GM23338 (cell line): Measurements from ENCODE around the gene CENPO. TPM values are rescaled to one million over a fixed set of nuclear protein-coding genes. Genes with fewer than 3 reads are reported as not detected.

ENCODE experiments used
- ATAC-seq: fragments of 200-7000 bp; cut with Tn5 transposase; 3 replicates; pipeline ENCODE4 v1.9.1; 2020
- DNase-seq: peaks from one replicate; pipeline ENCODE4 v3.0.0-alpha.2; 2015; ENCODE audit warnings: low spot score
- H2AFZ ChIP-seq: fragments of 200-600 bp; sonication (generic); 2 replicates; pipeline ENCODE4 v1.8.0; 2016; ENCODE audit warnings: antibody characterized with exemption, mild to moderate bottlenecking, moderate library complexity
- H3F3A ChIP-seq: fragments of 200-600 bp; sonication (generic); replicated peaks from 2 replicates; pipeline ENCODE4 v1.8.0; 2017; ENCODE audit warnings: antibody characterized with exemption, mixed run types, low read depth
- H3K27ac ChIP-seq: fragments of 200-600 bp; sonication (generic); 2 replicates; pipeline ENCODE4 v1.6.1; 2016; ENCODE audit warnings: low read depth
- H3K27me3 ChIP-seq: fragments of 200-600 bp; sonication (generic); 2 replicates; pipeline ENCODE4 v1.8.0; 2016; ENCODE audit warnings: mild to moderate bottlenecking, mixed run types, moderate library complexity; ENCODE audit not compliant: insufficient read depth
- H3K36me3 ChIP-seq: fragments of 200-600 bp; sonication (generic); 2 replicates; pipeline ENCODE4 v1.8.0; 2016; ENCODE audit warnings: mild to moderate bottlenecking; ENCODE audit not compliant: insufficient read depth
- H3K4me1 ChIP-seq: fragments of 200-600 bp; sonication (generic); 2 replicates; pipeline ENCODE4 v1.8.0; 2016; ENCODE audit warnings: mild to moderate bottlenecking, moderate library complexity; ENCODE audit not compliant: insufficient read depth
- H3K4me2 ChIP-seq: fragments of 200-600 bp; sonication (generic); 2 replicates; pipeline ENCODE4 v1.7.1; 2017; ENCODE audit warnings: mixed run types
- H3K4me3 ChIP-seq: fragments of 200-600 bp; sonication (generic); 2 replicates; pipeline ENCODE4 v1.6.1; 2016; ENCODE audit warnings: mixed run types
- H3K79me2 ChIP-seq: fragments of 200-600 bp; sonication (generic); replicated peaks from 2 replicates; pipeline ENCODE4 v1.8.0; 2017; ENCODE audit warnings: mild to moderate bottlenecking; ENCODE audit not compliant: insufficient read depth
- H3K9me2 ChIP-seq: fragments of 200-600 bp; sonication (generic); 2 replicates; pipeline ENCODE4 v1.8.0; 2017; ENCODE audit not compliant: insufficient read depth
- H4K20me1 ChIP-seq: fragments of 200-600 bp; sonication (generic); replicated peaks from 2 replicates; pipeline ENCODE4 v1.8.0; 2017; ENCODE audit warnings: mild to moderate bottlenecking; ENCODE audit not compliant: insufficient read depth
- H3K27ac Mint-ChIP-seq: 2 replicates; pipeline ENCODE4 v1.8.0; 2020; ENCODE audit warnings: inconsistent platforms, mild to moderate bottlenecking, moderate library complexity, mixed read lengths
- H3K27me3 Mint-ChIP-seq: 3 replicates; pipeline ENCODE4 v1.8.0; 2022; ENCODE audit warnings: low read depth, mild to moderate bottlenecking, moderate library complexity, mixed read lengths, inconsistent platforms; ENCODE audit not compliant: insufficient read depth, poor library complexity
- H3K36me3 Mint-ChIP-seq: 3 replicates; pipeline ENCODE4 v1.8.0; 2021; ENCODE audit warnings: low read depth, mild to moderate bottlenecking, inconsistent platforms, moderate library complexity, mixed read lengths
- H3K4me1 Mint-ChIP-seq: 3 replicates; pipeline ENCODE4 v1.8.0; 2020; ENCODE audit warnings: mild to moderate bottlenecking, inconsistent platforms, mixed read lengths
- H3K4me3 Mint-ChIP-seq: 3 replicates; pipeline ENCODE4 v1.8.0; 2021; ENCODE audit warnings: moderate library complexity, mild to moderate bottlenecking, inconsistent platforms, mixed read lengths
- H3K9me3 Mint-ChIP-seq: 3 replicates; pipeline ENCODE4 v1.8.0; 2020; ENCODE audit warnings: moderate library complexity, mild to moderate bottlenecking, inconsistent platforms, mixed read lengths
- CREB1 ChIP-seq: fragments of 250-450 bp; sonication (Bioruptor Pico); IDR thresholded peaks from 2 replicates; pipeline ENCODE4 v1.5.0; 2020; ENCODE audit warnings: low read depth, mild to moderate bottlenecking, moderate library complexity
- EZH2 ChIP-seq: fragments of 200-600 bp; sonication (generic); IDR thresholded peaks from one replicate; pipeline ENCODE4 v1.8.0; 2017; ENCODE audit warnings: antibody characterized with exemption, mild to moderate bottlenecking, low read depth; ENCODE audit not compliant: unreplicated experiment
- EZH2phosphoT487 ChIP-seq: fragments of 200-600 bp; sonication (generic); IDR thresholded peaks from one replicate; pipeline ENCODE4 v1.8.1; 2018; ENCODE audit warnings: antibody characterized with exemption; ENCODE audit not compliant: unreplicated experiment
- JUNB ChIP-seq: IDR thresholded peaks from one replicate; pipeline ENCODE4 v1.6.1; 2016; ENCODE audit warnings: antibody characterized with exemption; ENCODE audit not compliant: unreplicated experiment
- NANOG ChIP-seq: IDR thresholded peaks from 2 replicates; pipeline ENCODE4 v1.6.1; 2016; ENCODE audit warnings: antibody characterized with exemption, borderline replicate concordance
- POLR2AphosphoS5 ChIP-seq: IDR thresholded peaks from 2 replicates; pipeline ENCODE4 v1.6.1; 2016; ENCODE audit warnings: antibody characterized with exemption, low read depth
- ZNF114 ChIP-seq: fragments of 250-450 bp; sonication (Bioruptor Pico); IDR thresholded peaks from 2 replicates; pipeline ENCODE4 v1.5.0; 2020; ENCODE audit warnings: mild to moderate bottlenecking, moderate library complexity
- ZNF331 ChIP-seq: fragments of 250-450 bp; sonication (Bioruptor Pico); IDR thresholded peaks from 2 replicates; pipeline ENCODE4 v1.5.0; 2020; ENCODE audit warnings: low read depth, mild to moderate bottlenecking, moderate library complexity
- ZNF462 ChIP-seq: fragments of 250-450 bp; sonication (Bioruptor Pico); IDR thresholded peaks from 2 replicates; pipeline ENCODE4 v1.5.0; 2020; ENCODE audit warnings: mild to moderate bottlenecking, moderate library complexity
- polyA plus RNA-seq: library from polyadenylated mRNA; unstranded; fragments of >200 nt; fragmentation: Nextera tagmentation; extraction: Ambion mirVana; gene quantifications from 2 replicates; pipeline ENCODE4 v1.2.1, GENCODE V29; 2016
- total RNA-seq: library from RNA; depleted of rRNA; stranded (reverse); fragments of >200 nt; shearing (Covaris generic); gene quantifications from 2 replicates; pipeline ENCODE4 v1.2.3, GENCODE V29; 2014

Gene CENPO
- total and polyA plus RNA-seq, 2 experiments from 2014 or later = 27.0 to 44.7 TPM

DNA sequence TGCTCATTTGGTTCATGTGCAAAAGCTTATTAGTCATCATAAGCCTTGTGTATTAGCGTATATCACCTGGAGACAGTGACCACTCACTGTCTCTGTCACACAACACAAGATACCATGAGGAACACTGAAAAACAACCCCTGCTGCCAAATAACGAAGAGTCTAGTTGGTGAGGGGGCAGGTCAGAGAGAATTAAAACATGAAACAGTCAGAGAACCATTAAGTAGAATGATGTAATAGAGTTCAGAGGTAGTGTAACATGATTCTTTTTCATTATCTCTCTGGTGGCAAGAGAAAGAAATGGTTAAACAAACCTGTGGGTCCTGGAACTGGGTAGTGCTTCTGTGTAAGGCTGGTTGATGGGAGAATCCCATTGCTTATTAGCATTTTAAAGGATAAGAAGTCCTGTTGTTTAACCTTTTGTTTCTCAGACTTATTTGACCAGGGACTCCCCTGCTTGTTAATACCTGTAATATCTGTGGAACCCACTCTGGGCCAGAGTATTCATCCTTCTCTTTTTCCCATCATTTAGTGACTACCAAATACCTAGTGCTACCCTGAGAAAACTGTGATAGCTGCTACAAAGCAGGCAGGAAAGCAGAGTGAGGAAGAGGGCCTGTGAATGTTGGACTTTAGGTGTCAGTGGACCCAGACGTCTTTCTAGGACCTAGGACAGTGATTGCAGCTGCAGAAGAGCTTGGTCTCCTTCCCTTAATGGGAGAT is 38.1 kb upstream of the CENPO start (continued):
- TF ChIP-seq EZH2 (no peak), ZNF462 (no peak), JUNB (no peak), ZNF331 (CRISPR knock-in tag) (no peak), NANOG (no peak)

- Histone ChIP-seq H3K4me2 (no peak overlapping the region), H3K79me2 (no peaks in the 10 kb centered on the region), H3K36me3 (peaks cover 7% of the 10 kb centered on the region; the same call in 1 of the 2 replicates), H3K4me3 (no peak overlapping the region), H3F3A (no peaks in the 10 kb centered on the region), H3K27me3 (no peaks in the 10 kb centered on the region), H3K9me2 (0 out of 2 replicates have a peak, but pooled peaks cover 4% of the 10 kb centered on the region), H4K20me1 (no peaks in the 10 kb centered on the region; the same call in 1 of the 2 replicates), H2AFZ (no peak overlapping the region), H3K27ac (no peak overlapping the region), H3K4me1 (peaks cover 11% of the 10 kb centered on the region; the same call in 1 of the 2 replicates)
- Mint-ChIP-seq H3K36me3 (peaks cover 3% of the 10 kb centered on the region; the same call in 2 of the 3 replicates), H3K27me3 (no peaks in the 10 kb centered on the region), H3K9me3 (no peaks in the 10 kb centered on the region), H3K4me1 (no peaks in the 10 kb centered on the region), H3K4me3 (no peak overlapping the region), H3K27ac (no peak overlapping the region)
- DNase-seq (no peak), ATAC-seq (no peak)
- TF ChIP-seq JUNB (no peak), EZH2 (no peak), EZH2phosphoT487 (no peak), NANOG (no peak), CREB1 (CRISPR knock-in tag) (no peak), ZNF331 (CRISPR knock-in tag) (no peak), ZNF114 (no peak), POLR2AphosphoS5 (no peak)
Measured at GRCh38 chr2:24756789-24757188, 36.4 kb upstream of the CENPO start.
